Measurements from ENCODE around the gene XCL1.
A peak's percentile ranks its signal among the peaks of the same experiment; 100 is the strongest.
"Not testable (repeated sequence)": the region's sequence is repeated elsewhere in the genome, so short reads cannot be mapped to it uniquely, and the experiment has no call there.

Gene XCL1

DNA sequence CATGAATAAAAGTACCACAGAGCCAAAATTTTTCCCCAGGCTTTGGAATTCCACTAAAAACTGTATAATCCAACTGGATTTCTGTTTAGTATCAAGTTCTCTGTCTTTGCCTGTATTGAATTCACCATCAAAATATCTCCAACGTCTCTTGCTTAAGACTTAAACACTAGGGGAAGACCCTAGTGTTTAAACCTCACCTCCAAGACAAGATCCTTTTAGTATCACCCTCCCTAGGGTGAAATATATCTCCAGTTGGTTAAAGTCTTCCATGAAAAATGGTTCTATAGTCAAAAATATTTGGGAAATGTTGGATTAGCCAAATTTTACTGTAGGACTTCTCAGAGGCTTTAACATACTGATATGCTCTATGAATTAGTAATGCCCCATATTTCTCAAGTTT, 8.1 kb upstream of the XCL1 start:
- DNase-seq = no peak

DNA sequence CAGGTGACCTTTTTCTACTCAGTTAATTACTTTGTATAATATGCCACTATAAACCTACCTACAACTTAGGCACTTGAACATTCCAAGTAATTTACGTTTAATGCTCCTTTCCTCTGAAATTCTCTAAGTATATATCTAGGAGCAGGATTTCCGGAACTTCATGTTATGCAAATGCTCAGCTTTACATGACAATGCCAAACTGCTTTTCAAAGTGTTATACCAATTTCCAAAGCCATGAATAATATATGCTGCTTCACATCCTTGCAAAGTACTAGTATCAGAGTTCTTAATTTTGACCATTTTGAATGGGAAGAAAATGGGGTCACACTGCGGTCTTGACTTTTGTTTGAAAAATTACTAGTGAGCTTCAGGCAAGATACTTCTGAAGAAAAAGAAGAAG, 5.8 kb upstream of the XCL1 start:
- no peak for DNase-seq

DNA sequence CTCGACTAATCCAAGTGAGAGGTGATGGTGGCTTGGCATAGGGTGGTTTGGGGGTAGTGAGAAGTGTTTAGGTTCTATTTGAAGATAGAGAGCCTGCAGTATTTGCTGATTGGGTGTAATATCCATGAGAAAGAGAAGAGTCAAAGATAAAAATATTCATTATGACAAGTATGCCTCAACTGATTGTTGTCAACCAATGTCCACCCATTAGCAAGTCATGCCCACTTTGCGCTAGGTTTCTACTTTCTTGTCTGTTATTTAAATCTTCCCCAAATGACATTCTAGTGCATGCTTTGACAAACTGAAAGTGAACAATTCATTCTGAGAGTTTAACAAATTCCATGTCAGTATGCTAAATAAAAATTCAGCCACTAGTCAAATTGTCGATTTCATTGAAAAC, 3.8 kb upstream of the XCL1 start:
- DNase-seq = no peak

DNA sequence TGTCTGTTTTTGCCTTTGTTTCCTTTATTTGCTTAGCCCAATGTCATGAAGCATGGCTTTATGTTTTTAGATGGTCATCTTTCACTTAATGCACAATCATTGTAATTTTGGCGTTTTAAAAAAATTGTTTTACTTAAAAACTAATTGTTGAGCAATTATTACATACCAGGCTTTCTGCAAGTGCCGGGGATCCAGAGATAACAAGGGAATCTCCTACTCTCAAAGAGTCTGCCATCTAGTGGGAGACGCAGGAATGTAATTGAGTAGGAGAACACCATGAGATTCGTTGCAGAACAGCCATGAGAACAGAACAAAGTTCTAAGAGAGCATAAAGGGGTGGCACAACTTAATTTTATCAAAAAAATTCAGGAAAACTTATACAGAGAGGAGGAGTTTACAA, 2.2 kb upstream of the XCL1 start:
- not testable (repeated sequence) for DNase-seq

DNA sequence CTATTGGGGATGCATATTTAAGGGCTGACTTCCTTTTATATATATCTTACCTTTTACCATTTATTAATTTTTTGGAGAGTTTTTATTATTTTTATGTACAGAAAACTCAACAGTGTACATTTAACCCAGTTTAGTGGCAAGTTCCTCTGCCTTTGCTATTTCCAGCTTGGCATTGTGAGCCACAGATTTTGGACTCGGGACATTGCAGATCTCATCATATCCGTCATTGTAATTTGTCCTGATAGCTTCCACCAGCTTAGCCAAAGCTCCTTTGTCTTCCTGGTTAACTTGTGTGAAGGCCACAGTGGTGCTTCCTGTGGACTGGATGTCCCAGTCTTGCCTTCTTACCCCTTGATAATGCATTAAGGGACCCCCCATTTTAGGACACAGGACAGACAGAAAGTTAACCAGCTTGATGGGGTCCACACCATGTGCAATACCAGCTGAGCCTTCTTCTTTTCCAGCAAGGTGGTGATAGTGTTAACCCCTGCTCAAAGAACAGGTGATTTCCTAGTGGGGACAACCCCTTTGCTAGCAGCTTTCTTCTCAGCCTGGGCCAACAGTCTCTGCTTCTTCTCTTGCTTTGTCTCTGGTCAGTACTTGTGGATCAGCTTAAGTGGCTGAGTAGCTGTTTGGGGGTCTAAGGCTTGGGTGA, 2.3 kb downstream of the XCL1 start:
- not testable (repeated sequence) for DNase-seq

DNA sequence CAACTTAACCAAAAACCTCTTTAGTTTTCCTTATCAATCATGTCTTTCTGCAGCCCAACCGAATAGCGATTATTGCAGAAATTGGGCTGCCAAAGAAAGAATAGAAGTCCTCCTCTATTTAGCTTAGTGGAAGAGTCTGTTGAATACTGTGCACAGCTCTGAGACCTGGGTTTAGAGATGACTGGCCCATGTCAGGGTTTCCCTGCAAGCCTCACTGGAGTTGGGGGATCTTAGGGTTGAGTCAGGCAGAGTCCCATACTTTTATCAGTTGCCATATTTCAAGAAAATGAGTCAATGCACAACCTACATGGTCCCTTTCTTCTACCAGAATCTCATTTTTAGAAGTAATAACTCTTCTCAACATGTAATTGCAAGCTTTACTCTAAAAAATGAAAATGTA, 3.9 kb downstream of the XCL1 start:
- DNase-seq = not testable (repeated sequence)

DNA sequence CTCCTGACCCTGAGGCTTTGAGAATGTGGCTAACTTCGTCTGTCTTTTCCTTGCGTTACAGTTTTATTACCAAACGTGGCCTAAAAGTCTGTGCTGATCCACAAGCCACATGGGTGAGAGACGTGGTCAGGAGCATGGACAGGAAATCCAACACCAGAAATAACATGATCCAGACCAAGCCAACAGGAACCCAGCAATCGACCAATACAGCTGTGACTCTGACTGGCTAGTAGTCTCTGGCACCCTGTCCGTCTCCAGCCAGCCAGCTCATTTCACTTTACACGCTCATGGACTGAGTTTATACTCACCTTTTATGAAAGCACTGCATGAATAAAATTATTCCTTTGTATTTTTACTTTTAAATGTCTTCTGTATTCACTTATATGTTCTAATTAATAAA, 4.6 kb downstream of the XCL1 start:
- not testable (repeated sequence) for DNase-seq

DNA sequence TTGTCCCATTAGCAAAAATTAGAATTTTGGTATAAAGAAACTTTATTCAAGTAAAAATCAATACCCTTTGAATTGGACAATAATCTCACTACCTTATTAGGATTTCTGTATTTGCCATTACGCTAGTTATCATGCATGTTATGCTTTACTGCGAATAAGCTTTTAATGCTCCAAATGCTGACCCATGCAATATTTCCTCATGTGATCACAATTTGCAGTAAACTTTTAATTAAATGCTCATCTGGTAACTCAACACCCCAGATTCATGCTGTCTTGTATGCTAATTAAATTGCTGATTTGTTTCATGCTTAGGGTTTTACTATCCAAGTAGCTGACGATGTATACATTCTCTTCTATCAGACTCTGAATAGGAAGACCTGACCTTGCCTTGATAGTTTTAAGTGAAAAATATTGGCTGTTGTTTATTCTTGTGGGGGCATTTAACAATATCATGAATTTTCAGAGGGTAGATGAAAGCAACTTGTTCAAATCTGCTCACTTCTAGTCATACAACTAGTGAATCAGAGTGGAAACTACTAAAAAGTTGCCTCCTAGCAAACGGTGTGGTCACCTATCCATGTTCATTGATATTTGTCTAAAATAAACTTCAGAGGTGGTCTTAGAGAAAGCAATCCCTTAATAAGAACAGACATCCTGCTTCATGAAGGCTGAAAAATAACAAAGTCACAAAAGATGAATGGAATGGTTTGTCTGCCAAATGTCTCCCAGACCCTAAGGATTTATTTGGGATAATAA, 5.6 kb downstream of the XCL1 start:
- no peak for DNase-seq

DNA sequence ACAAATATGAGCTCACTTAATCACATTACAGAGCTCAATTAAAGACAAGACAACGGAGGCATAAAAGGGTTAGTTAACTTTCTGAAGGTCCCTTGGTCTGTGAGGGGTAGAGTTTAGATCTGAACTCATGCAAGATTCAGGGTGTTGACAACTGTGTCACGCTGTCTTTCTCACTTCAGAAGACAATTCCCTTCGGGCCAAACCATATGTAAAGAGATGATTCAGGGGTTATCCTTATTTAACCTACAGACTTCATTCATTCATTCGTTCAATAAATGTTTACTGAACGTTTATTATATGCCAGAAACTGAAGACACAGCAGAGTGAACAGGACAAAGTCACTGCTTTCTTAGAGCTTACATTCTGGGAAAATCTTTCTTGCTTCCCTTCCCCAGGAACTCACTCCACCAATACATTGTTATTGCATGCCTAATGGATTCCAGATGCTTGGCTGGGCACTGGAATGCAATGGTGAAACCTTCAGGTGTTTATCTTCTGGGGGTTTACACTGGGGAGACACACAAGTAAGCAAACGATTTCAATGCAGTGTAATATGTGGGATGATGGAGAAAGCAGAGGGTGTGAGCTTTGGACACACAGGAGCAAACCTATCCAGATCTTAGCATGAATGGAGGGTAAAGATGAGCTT, 6.4 kb downstream of the XCL1 start:
- DNase-seq = no peak

DNA sequence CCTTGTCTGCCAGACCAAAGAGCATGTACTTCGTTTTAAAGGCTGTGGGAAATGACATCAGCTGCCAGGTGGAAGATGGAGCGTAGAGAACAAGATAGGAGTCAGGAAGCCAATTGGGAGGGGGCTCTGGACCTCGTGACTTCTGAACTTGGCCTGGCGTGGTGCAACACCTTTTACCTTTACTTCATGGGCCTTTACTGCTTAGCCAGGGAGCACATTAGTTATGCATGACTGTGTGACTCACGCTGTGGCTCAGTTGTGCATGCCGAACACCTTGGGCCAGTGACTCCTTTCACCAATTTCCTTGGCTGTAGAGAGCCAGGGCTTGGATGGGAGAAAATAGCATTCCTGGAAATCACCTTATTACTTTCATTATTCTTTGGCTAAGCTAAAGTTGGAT, 7.2 kb downstream of the XCL1 start:
- no peak for DNase-seq

DNA sequence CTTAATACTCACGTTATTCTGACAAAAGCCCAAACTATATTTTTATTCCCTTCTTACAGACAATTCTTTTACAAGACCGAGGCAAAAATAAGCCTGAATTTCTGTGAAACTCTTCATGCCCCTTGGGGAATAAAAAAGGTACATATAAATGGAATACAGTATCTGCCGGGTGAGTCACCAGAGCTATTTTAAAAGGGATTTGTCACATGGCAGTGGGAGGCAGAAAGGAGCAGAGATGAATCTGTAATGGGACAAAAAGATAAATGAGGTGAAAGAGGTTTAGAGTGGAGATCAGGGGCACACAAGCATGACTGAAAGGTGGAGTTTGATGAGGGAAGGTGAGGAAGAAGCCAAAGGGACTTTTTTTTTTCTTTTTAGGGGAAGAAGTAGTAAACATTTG, 8.8 kb downstream of the XCL1 start:
- no peak for DNase-seq

DNA sequence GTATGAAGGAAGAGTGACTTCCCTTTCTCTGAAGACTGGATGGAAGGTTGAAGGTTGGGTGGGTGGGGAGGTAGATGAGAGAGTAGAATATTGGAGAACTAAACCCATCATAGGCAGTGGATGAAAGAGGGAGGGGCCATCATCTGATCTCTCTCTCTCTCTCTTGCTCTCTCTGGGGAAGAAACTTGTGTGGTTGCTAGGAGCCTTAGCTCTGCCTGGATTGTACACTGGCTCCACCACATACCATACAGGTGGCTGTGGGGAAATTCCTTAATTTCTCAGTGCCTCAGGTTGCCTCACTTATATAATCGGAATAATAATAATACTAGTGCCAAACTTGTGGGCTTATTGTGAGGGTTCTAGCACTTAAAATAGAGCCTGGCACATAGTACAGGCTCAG, 9.5 kb downstream of the XCL1 start:
- no peak for DNase-seq

DNA sequence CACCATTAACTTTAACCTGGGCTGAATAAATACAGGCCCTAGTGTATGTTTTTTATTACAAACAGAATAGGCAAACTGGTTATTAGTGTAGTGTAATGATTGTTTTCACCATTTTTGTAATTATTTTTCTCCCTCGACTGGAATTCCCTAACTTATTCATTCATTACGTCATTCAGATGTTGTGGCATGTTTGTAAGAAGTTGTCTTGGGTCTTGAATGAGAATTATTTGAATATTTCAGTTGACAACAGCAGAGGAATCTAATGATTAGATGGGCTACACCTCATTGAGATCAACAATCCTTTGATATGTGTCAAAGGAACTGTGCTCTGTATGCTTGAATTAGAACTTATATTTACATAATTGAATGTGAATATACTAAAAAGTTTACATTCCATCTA, 12.8 kb downstream of the XCL1 start:
- no peak for DNase-seq

DNA sequence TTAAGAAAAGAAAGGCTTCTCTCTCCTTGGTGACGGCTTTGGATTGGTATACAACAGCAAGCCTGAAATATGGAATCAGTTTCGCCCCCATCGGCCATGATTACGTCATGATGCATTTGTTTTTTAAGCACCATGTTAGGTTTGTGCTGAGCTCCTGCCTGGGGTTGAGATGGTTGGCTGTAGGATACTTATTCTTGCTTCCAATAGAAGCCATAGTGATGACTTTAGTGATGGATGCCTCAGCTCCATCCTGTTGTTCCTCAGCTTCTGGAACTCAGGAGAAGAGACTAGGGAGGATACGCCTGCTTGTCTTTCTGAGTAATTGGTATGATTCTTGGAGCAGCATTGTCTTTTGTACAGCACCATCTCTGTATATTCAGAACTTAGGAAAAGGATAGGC, 14.7 kb downstream of the XCL1 start:
- no peak for DNase-seq

DNA sequence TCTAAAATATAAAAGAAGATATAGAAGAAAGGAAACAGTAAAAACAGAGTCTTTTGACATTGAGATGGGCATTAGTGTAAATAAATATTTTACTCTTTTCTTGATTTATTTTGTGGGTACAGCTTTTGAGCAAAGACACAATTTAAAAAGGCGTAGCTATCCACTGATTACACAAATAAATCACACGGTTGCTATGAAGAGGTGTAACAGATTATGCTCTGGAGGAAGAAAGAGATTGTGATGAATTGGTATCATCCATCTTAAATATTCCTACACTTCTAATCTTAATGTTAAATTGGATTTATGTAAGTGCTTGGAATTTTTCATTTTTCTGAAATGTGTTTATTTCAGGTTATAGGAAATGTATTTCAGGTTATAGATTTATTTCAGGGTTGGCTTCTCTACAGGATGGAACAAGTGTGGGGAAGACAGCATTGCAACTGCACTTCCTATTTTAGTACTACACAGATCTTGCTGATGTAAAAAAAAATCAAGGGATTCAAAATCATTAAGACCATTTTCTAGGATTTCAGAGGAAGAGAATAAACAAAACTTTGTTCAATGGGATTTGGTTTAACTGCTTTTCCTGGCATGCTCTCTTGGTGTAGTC, 15.3 kb downstream of the XCL1 start:
- DNase-seq = no peak

DNA sequence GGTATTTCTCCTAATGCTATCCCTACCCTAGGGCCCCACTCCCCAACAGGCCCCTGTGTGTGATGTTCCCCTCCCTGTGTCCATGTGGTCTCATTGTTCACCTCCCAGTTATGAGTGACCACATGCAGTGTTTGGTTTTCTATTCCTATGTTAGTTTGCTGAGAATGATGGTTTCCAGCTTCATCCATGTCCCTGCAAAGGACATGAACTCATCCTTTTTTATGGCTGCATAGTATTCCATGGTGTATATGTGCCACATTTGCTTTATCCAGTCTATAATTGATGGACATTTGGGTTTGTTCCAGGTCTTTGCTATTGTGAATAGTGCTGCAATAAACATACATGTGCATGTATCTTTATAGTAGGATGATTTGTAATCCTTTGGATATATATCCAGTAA, 19.0 kb downstream of the XCL1 start:
- not testable (repeated sequence) for DNase-seq

DNA sequence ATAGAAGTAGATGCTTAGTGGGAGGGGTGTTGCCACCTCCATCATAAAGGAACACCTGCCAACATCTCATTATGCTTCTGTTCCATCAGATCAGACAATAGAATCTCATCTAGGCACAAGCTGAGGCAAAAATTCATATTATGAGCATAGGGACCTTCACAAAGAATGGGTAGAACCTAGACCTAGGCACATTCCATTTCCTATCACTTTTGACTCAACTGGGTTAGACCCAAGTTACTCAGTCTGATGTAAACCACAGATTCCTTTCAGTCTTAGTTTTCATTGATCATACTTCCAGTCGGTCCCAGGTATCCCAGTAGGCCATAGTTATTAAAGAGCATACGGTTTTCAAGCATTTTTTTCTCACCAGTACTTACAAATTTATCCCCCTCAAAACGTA, 21.7 kb downstream of the XCL1 start:
- DNase-seq = no peak

DNA sequence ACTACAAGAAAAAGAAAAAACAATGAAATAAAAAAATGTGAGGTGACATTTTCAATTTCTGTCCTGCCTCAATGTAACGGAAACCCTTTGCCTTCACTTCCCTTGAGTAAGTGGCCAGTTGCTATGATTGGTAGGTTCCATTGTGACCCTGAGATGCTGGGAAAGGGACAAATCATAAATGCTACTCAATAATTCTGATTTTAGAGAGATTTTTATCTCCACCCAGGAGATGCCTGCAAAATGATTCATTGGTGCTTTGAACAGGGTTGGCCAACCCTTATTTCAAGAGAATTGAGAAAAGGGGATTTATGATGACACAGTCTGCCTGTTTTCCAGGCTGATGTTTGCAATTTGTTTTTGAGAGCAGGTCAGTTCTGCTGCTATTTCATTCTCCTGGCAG, 22.5 kb downstream of the XCL1 start:
- DNase-seq = no peak

DNA sequence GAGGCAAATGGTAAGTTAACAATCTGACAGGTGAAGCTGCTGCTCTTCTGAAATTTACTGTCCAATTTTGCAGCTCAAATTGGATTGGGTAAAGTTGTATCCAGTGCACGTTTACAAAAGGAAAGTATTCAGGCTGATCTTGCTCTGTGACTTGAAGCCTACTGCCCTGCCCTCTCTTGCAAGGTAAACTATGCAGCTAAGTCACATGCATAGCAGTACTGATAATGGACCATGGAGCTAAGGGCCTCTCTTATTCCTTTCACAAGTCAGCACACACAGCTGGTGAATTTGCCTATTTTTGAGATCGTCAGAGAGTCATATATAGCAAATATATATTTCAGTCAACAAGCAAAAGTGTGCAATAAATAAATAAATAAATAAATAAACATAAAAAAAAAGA, 23.2 kb downstream of the XCL1 start:
- no peak for DNase-seq

DNA sequence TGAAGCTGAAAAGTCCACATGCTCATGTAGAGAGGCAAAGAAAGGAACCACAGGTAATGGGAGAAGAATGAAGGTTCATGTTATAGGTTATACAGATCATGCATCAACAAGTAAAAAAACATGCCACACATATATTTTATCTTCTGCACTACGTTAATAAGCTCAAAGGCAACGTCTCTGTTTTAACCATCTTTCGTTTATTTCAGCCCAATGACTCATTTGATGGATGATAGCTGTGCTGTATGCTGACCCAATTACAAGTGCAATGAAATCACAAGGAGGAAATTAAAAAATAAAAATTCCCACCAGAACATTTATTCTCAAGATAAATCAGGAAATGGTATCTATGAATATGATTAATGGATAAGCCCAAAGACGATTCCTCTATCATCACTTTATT, 24.6 kb downstream of the XCL1 start:
- no peak for DNase-seq

DNA sequence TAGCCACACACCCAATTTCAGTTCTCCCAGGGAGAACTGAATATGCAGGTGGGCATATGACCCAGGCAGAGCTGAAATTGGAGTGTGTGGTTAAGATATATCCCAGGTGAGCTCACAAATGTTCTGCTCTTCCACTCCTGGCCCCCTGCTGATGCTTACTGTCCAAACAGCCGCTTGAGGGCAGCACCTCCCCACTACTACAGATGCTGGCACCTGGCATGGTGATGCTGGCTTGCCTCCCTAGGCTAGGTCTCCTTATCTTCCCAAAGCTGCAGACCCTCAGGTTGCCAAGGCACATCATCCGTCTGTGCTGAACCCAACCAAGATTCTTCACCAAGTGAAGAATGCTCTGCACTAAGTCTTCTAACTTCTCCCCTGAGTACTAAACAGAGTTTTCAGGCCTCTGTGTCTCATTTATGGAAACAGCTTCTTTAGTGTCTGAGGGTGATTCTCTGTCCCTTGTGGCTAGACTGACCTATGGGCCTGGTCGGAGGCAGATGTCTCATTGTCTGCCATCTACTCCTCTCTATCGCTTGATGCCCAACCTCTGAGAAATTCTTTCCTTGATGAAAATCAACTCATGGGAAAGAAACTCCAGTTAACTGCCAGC, 27.2 kb downstream of the XCL1 start:
- peak; percentile 76 for DNase-seq

DNA sequence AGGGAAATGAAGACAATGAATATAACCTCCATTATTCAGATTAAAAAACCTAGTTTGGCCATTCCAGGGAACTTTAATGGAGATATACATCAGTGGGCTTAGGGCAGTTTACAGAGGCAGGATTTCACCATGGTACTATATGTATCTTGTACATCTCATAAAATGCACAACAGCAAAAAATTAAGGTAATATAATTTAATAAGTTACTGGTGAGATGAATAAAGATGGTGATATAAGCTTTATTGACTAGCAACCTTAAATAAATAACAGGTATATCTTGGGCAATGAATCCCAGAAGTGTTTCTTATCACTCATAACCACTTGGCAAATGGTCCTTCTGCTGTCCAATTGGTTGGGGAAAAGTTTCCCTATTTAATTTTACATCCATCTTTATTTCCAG, 29.0 kb downstream of the XCL1 start:
- DNase-seq = no peak

DNA sequence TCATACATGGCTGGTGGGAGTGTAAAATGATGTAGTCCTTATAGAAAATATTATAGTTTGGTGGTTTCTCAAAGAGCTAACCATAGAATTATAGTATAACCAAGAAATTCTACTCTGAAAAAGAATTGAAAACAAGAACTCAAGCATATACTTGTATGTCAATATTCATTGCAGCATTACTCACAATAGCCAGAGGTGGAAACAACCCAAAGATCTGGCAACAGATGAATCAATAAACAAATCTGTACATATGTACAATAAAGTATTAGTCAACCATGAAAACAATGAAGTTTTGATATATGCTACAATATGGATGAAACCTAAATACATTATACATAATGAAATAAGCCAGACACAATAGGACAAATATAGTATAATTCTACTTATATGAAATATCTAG, 29.7 kb downstream of the XCL1 start:
- no peak for DNase-seq
